ENCODE measurements around the gene CILP.

The CILP gene

GRCh38 chr15:65176056-65176455 lies 35.2 kb downstream of the CILP start:
- peaks cover 13 to 24% of the 10 kb centered on the region in 2 donors for H3K4me1 Mint-ChIP-seq

DNA sequence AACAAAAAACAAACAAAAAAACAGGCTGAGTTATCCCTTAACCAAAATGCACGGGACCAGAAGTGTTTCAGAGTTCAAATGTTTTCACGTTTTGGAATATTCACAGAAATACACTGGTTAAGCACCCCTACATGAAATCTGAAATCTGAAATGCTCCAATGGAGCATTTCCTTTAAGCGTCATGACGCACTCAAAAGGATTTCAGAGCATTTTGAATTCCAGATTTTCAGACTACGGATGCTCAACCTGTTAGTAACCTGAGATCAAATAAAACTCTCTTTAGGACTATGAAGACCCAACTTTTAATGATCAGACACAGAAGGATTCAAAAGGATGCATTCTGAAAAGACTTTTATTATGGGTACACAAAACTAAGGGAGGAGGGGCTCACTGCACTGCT lies 35.8 kb downstream of the CILP start:
- H3K9me3 Mint-ChIP-seq = no peaks in the 10 kb centered on the region
- no peak for DNase-seq
- H3K4me1 Mint-ChIP-seq = peaks cover 12 to 21% of the 10 kb centered on the region in 2 donors
- no peaks in the 10 kb centered on the region for H3K27me3 Mint-ChIP-seq
- no peak overlapping the region for H3K27ac Mint-ChIP-seq
- H3K36me3 Mint-ChIP-seq = peaks cover 23 to 24% of the 10 kb centered on the region in 2 donors
- no peak for ATAC-seq (replicated peaks)
- H3K4me3 Mint-ChIP-seq = no peak overlapping the region

More at GRCh38 chr15:65176056-65176455, 35.2 kb downstream of the CILP start:
- Mint-ChIP-seq H3K27me3 (no peaks in the 10 kb centered on the region), H3K27ac (no peak overlapping the region), H3K4me3 (no peak overlapping the region), H3K9me3 (no peaks in the 10 kb centered on the region), H3K36me3 (peaks cover 22 to 25% of the 10 kb centered on the region in 2 donors)
- no peak for ATAC-seq (replicated peaks)
- no peak for DNase-seq

- H3K36me3 Mint-ChIP-seq = peaks cover 23 to 24% of the 10 kb centered on the region in 2 donors
- no peak for ATAC-seq (replicated peaks)
- no peaks in the 10 kb centered on the region for H3K27me3 Mint-ChIP-seq
Observed at GRCh38 chr15:65174509-65174908, 36.8 kb downstream of the CILP start.

GRCh38 chr15:65172531-65172930 lies 38.7 kb downstream of the CILP start:
- DNase-seq (no peak), ATAC-seq (replicated peaks) (no peak)
- peaks cover 26 to 28% of the 10 kb centered on the region in 2 donors for H3K36me3 Mint-ChIP-seq
- no peaks in the 10 kb centered on the region for H3K9me3 Mint-ChIP-seq
- H3K4me1 Mint-ChIP-seq = peaks cover 12 to 27% of the 10 kb centered on the region in 2 donors
- no peaks in the 10 kb centered on the region for H3K27me3 Mint-ChIP-seq
- H3K4me3 Mint-ChIP-seq = no peak overlapping the region
- H3K27ac Mint-ChIP-seq = no peak overlapping the region

More at GRCh38 chr15:65174509-65174908, 36.8 kb downstream of the CILP start:
- Mint-ChIP-seq H3K4me3 (no peak overlapping the region), H3K9me3 (no peaks in the 10 kb centered on the region), H3K27ac (no peak overlapping the region), H3K4me1 (peaks cover 12 to 21% of the 10 kb centered on the region in 2 donors)
- no peak for DNase-seq

- H3K36me3 Mint-ChIP-seq = peaks cover 26% of the 10 kb centered on the region in 2 donors
- peaks cover 12 to 27% of the 10 kb centered on the region in 2 donors for H3K4me1 Mint-ChIP-seq
- ATAC-seq (replicated peaks) (no peak), DNase-seq (no peak)
- no peak overlapping the region for H3K27ac Mint-ChIP-seq
- H3K9me3 Mint-ChIP-seq = no peaks in the 10 kb centered on the region
- no peaks in the 10 kb centered on the region for H3K27me3 Mint-ChIP-seq
- no peak overlapping the region for H3K4me3 Mint-ChIP-seq
Observed at GRCh38 chr15:65171428-65171827, 39.8 kb downstream of the CILP start.

DNA sequence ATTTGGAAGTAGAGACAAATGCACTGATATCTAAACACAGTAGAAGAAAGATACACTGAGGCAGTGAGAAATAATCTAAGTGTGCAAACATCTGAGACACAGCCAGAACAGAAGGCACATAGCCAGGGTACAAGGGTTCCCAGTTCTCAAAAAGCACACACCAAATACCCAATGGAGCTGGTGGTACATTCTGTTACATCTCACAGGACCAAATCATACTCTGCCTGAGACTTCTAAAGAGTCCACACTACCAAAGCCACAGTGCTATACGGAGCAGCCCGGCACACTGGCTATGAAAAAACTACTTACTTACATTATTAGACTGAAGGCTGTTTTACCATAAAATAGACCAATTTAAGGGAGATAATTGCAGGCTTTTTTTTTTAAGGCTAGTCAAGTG lies 45.4 kb downstream of the CILP start:
- no peak overlapping the region for H3K27ac Mint-ChIP-seq
- H3K9me3 Mint-ChIP-seq = no peaks in the 10 kb centered on the region
- H3K4me1 Mint-ChIP-seq = peaks cover 0 to 6% of the 10 kb centered on the region in 2 donors
- DNase-seq (no peak), ATAC-seq (replicated peaks) (no peak)
- peaks cover 10 to 12% of the 10 kb centered on the region in 2 donors for H3K36me3 Mint-ChIP-seq
- no peaks in the 10 kb centered on the region for H3K27me3 Mint-ChIP-seq
- H3K4me3 Mint-ChIP-seq = no peak overlapping the region

DNA sequence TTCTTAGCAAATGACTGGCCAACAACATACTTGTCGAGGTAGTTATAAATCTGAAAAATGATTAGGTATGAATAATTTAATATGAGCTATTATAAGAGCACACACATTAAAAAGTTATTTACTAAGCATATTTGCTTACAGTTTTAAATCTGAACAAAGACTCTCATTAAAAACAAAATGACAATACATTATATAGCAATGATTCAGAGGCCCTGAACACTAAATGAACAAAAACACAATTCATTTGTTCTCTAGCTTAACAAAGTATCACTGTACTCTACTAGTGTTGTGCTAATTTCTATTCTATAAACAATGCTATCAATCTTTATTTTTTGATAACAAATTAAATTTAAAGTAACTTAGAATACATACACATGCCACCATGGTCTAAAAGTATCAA lies 47.1 kb downstream of the CILP start:
- no peak for DNase-seq
- H3K36me3 Mint-ChIP-seq = peaks cover 7 to 17% of the 10 kb centered on the region in 2 donors
- H3K27ac Mint-ChIP-seq = no peak overlapping the region
- H3K4me3 Mint-ChIP-seq = no peak overlapping the region
- H3K9me3 Mint-ChIP-seq = no peaks in the 10 kb centered on the region
- no peaks in the 10 kb centered on the region for H3K27me3 Mint-ChIP-seq
- ATAC-seq (replicated peaks) = no peak
- H3K4me1 Mint-ChIP-seq = peaks cover 0 to 4% of the 10 kb centered on the region in 2 donors

GRCh38 chr15:65163041-65163440 lies 48.2 kb downstream of the CILP start:
- Mint-ChIP-seq H3K4me3 (no peak overlapping the region), H3K36me3 (peaks cover 5 to 15% of the 10 kb centered on the region in 2 donors), H3K9me3 (no peaks in the 10 kb centered on the region), H3K27ac (no peak overlapping the region), H3K27me3 (no peaks in the 10 kb centered on the region), H3K4me1 (no peaks in the 10 kb centered on the region)
- ATAC-seq (replicated peaks) (no peak), DNase-seq (no peak)

- Mint-ChIP-seq H3K27ac (no peak overlapping the region), H3K27me3 (no peaks in the 10 kb centered on the region), H3K4me1 (no peaks in the 10 kb centered on the region), H3K4me3 (no peak overlapping the region), H3K36me3 (peaks cover 23 to 29% of the 10 kb centered on the region in 2 donors), H3K9me3 (no peaks in the 10 kb centered on the region)
- DNase-seq (no peak), ATAC-seq (replicated peaks) (no peak)
Observed at GRCh38 chr15:65156692-65157091, 54.6 kb downstream of the CILP start.

- peaks cover 25 to 26% of the 10 kb centered on the region in 2 donors for H3K36me3 Mint-ChIP-seq
- H3K9me3 Mint-ChIP-seq = no peaks in the 10 kb centered on the region
Observed at GRCh38 chr15:65154720-65155119, 56.6 kb downstream of the CILP start.

GRCh38 chr15:65147902-65148301 lies 63.4 kb downstream of the CILP start:
- H3K27me3 Mint-ChIP-seq = no peaks in the 10 kb centered on the region
- H3K27ac Mint-ChIP-seq = no peak overlapping the region
- DNase-seq (no peak), ATAC-seq (replicated peaks) (no peak)
- peaks cover 14 to 16% of the 10 kb centered on the region in 2 donors for H3K36me3 Mint-ChIP-seq
- no peaks in the 10 kb centered on the region for H3K9me3 Mint-ChIP-seq
- H3K4me1 Mint-ChIP-seq = no peaks in the 10 kb centered on the region
- H3K4me3 Mint-ChIP-seq = no peak overlapping the region

More at GRCh38 chr15:65154720-65155119, 56.6 kb downstream of the CILP start:
- no peaks in the 10 kb centered on the region for H3K4me1 Mint-ChIP-seq
- H3K27ac Mint-ChIP-seq = no peak overlapping the region
- no peaks in the 10 kb centered on the region for H3K27me3 Mint-ChIP-seq
- DNase-seq = no peak
- no peak overlapping the region for H3K4me3 Mint-ChIP-seq
- ATAC-seq (replicated peaks) = no peak

- H3K36me3 Mint-ChIP-seq = peaks cover 7 to 10% of the 10 kb centered on the region in 2 donors
- no peak overlapping the region for H3K27ac Mint-ChIP-seq
- no peaks in the 10 kb centered on the region for H3K9me3 Mint-ChIP-seq
- no peak for ATAC-seq (replicated peaks)
- DNase-seq = no peak
- H3K4me1 Mint-ChIP-seq = no peaks in the 10 kb centered on the region
- H3K4me3 Mint-ChIP-seq = no peak overlapping the region
- no peaks in the 10 kb centered on the region for H3K27me3 Mint-ChIP-seq
Observed at GRCh38 chr15:65146438-65146837, 64.8 kb downstream of the CILP start.

Measured in stimulated activated naive B cell treated with anti-CD40 and anti-IgM and Interleukin-4, amounts not matched to agents 10 μg/mL and 1 μg/mL and 100 μg/mL, for 72 hours (primary cell).